Neural progenitor cell (in vitro differentiated cells): Measurements from ENCODE around the gene PRELID2.
"Not testable (repeated sequence)": the region's sequence is repeated elsewhere in the genome, so short reads cannot be mapped to it uniquely, and the experiment has no call there.

Experiments
- CTCF ChIP-seq: fragments of 200-600 bp; sonication (generic); IDR thresholded peaks from 2 replicates; pipeline ENCODE4 v1.5.1; 2017; ENCODE audit warnings: antibody characterized with exemption, mild to moderate bottlenecking
- EZH2 ChIP-seq: fragments of 200-600 bp; sonication (generic); IDR thresholded peaks from 2 replicates; pipeline ENCODE4 v1.6.1; 2017; ENCODE audit warnings: antibody characterized with exemption, mild to moderate bottlenecking, moderate library complexity
- EZH2phosphoT487 ChIP-seq: fragments of 200-600 bp; sonication (generic); IDR thresholded peaks from 2 replicates; pipeline ENCODE4 v1.6.1; 2017; ENCODE audit warnings: antibody characterized with exemption

GRCh38 chr5:145729956-145730355, 105.2 kb downstream of the PRELID2 start:
- TF ChIP-seq CTCF, EZH2, EZH2phosphoT487: not testable (repeated sequence)
